ENCODE data around the gene ADIRF.
"Not testable (repeated sequence)": the region's sequence is repeated elsewhere in the genome, so short reads cannot be mapped to it uniquely, and the experiment has no call there.

Gene ADIRF

GRCh38 chr10:86979296-86979818 is 11.1 kb downstream of the ADIRF start:
- DNase-seq (ENCODE audit: low read depth) = no peak

GRCh38 chr10:86979977-86980448 is 11.7 kb downstream of the ADIRF start:
- DNase-seq (ENCODE audit: low read depth) = no peak

- DNase-seq (ENCODE audit: low read depth) = not testable (repeated sequence)
Measured at GRCh38 chr10:86981020-86981419, 12.7 kb downstream of the ADIRF start.

GRCh38 chr10:86981716-86982115 is 13.4 kb downstream of the ADIRF start:
- no peak for DNase-seq (ENCODE audit: low read depth)

- not testable (repeated sequence) for DNase-seq (ENCODE audit: low read depth)
Measured at GRCh38 chr10:86984498-86984897, 16.2 kb downstream of the ADIRF start.

GRCh38 chr10:86988520-86988919 is 20.2 kb downstream of the ADIRF start:
- no peak for DNase-seq (ENCODE audit: low read depth)

- DNase-seq (ENCODE audit: low read depth) = not testable (repeated sequence)
Measured at GRCh38 chr10:86991362-86991761, 23.1 kb downstream of the ADIRF start.

GRCh38 chr10:86992456-86992855 is 24.2 kb downstream of the ADIRF start:
- DNase-seq (ENCODE audit: low read depth) = no peak

GRCh38 chr10:86992929-86993328 is 24.6 kb downstream of the ADIRF start:
- DNase-seq (ENCODE audit: low read depth) = no peak

GRCh38 chr10:86999802-87000403 is 31.6 kb downstream of the ADIRF start:
- not testable (repeated sequence) for DNase-seq (ENCODE audit: low read depth)

- no peak for DNase-seq (ENCODE audit: low read depth)
Measured at GRCh38 chr10:87000491-87000890, 32.2 kb downstream of the ADIRF start.

GRCh38 chr10:87007124-87007523 is 38.8 kb downstream of the ADIRF start:
- not testable (repeated sequence) for DNase-seq (ENCODE audit: low read depth)

- DNase-seq (ENCODE audit: low read depth) = not testable (repeated sequence)
Measured at GRCh38 chr10:87007674-87008073, 39.4 kb downstream of the ADIRF start.

- not testable (repeated sequence) for DNase-seq (ENCODE audit: low read depth)
Measured at GRCh38 chr10:87008303-87008702, 40.0 kb downstream of the ADIRF start.

- not testable (repeated sequence) for DNase-seq (ENCODE audit: low read depth)
Measured at GRCh38 chr10:87009134-87009696, 40.9 kb downstream of the ADIRF start.

- DNase-seq (ENCODE audit: low read depth) = not testable (repeated sequence)
Measured at GRCh38 chr10:87013528-87013927, 45.2 kb downstream of the ADIRF start.

- not testable (repeated sequence) for DNase-seq (ENCODE audit: low read depth)
Measured at GRCh38 chr10:87014986-87015716, 46.9 kb downstream of the ADIRF start.

- DNase-seq (ENCODE audit: low read depth) = not testable (repeated sequence)
Measured at GRCh38 chr10:87018127-87018526, 49.8 kb downstream of the ADIRF start.

GRCh38 chr10:87019066-87019465 is 50.8 kb downstream of the ADIRF start:
- not testable (repeated sequence) for DNase-seq (ENCODE audit: low read depth)

- DNase-seq (ENCODE audit: low read depth) = not testable (repeated sequence)
Measured at GRCh38 chr10:87019504-87019903, 51.2 kb downstream of the ADIRF start.

GRCh38 chr10:87020056-87020455 is 51.8 kb downstream of the ADIRF start, which contains the start of gene FAM25A:
Gene FAM25A, plus strand, starts transcription at chr10:87020294. Its CDS starts 31 bp downstream, at chr10:87020325.
- DNase-seq (ENCODE audit: low read depth) = not testable (repeated sequence)

All from GM04504 (cell line).